RWPE1 (cell line): ENCODE results near the gene ASGR2.
"Not testable (repeated sequence)": the region's sequence is repeated elsewhere in the genome, so short reads cannot be mapped to it uniquely, and the experiment has no call there.

ENCODE experiments used
- CTCF ChIA-PET: fragments of 350-600 bp; sonication (Branson Sonifier 250); formaldehyde crosslinking; extraction: SDS; loops from one replicate; lab custom pipeline; 2021; lab: Yijun Ruan, JAX
- POLR2A ChIA-PET: fragments of 400-600 bp; formaldehyde crosslinking; extraction: SDS; loops from one replicate; lab custom pipeline; 2020; ENCODE audit warnings: antibody characterized with exemption; ENCODE audit not compliant: low non-redundant PET; lab: Yijun Ruan, JAX
- DNase-seq: peaks from one replicate; pipeline ENCODE4 v3.0.0; 2012; ENCODE audit warnings: low spot score
- H3K27ac ChIP-seq: fragments of 450-650 bp; 2 replicates; pipeline ENCODE4 v1.5.1; 2017
- TF ChIP-seq, protein P1 (sequence below): fragments of 450-650 bp; conservative IDR thresholded peaks from 2 replicates; pipeline ENCODE4 v1.5.1; 2017; ENCODE audit warnings: low read depth, mild to moderate bottlenecking

ASGR2 gene

GRCh38 chr17:7098802-7099459 lies 15.7 kb downstream of the ASGR2 start:
- TF ChIP-seq, protein P1, sequence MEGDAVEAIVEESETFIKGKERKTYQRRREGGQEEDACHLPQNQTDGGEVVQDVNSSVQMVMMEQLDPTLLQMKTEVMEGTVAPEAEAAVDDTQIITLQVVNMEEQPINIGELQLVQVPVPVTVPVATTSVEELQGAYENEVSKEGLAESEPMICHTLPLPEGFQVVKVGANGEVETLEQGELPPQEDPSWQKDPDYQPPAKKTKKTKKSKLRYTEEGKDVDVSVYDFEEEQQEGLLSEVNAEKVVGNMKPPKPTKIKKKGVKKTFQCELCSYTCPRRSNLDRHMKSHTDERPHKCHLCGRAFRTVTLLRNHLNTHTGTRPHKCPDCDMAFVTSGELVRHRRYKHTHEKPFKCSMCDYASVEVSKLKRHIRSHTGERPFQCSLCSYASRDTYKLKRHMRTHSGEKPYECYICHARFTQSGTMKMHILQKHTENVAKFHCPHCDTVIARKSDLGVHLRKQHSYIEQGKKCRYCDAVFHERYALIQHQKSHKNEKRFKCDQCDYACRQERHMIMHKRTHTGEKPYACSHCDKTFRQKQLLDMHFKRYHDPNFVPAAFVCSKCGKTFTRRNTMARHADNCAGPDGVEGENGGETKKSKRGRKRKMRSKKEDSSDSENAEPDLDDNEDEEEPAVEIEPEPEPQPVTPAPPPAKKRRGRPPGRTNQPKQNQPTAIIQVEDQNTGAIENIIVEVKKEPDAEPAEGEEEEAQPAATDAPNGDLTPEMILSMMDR, result no peak
- no peak overlapping the region for H3K27ac ChIP-seq
- DNase-seq, result no peak
- ChIA-PET POLR2A (no interaction called here), CTCF (no interaction called here)

DNA sequence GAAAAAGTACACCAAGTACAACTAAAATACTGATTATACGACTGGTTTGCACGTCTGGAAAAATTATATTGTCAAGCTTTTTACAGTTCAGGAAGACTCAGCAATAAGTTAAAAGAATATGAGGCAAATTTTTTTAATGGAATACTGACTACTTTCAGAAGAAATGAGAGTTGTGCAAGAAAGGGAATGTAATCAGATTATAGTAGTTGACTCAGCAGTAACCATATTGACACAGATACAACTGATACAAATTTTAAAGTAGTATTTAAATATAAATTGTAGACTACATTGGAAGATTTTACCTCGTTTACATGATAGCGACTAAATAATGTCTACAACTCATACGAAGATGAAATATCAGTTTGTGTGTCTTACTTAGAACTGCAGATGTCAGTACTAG lies 16.7 kb downstream of the ASGR2 start:
- H3K27ac ChIP-seq, result no peak overlapping the region

DNA sequence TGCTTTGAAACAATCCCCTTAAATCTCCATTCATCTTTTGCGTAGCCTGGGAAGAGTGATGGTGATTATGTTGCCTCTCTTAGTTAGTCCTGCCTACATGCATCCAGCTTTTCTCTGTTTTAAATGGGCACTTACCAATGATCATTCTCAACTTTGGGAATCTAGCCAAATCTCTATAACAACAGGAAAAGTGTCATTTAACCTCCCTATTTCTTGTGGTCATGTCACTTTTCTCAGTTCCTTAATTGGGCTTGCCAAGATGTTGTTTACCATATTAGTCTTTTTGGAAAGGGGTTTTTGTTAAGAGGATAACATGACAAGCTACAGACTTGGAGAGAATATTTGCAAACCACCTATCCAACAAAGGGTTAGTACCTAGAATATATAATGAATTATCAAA lies 19.0 kb downstream of the ASGR2 start:
- no peak for DNase-seq
- ChIA-PET CTCF (interaction anchor here (0.7 kb wide), 1 partner anchor 56 kb away, joined by 3 read pairs; no protein-coding TSS in a partner anchor), POLR2A (no interaction called here)
- H3K27ac ChIP-seq, result no peak overlapping the region
- TF ChIP-seq, protein P1, result no peak

More for the DNA sequence above, 16.7 kb downstream of the ASGR2 start:
- no peak for DNase-seq
- TF ChIP-seq, protein P1, result no peak
- ChIA-PET POLR2A (no interaction called here), CTCF (interaction anchor here (1.2 kb wide), 1 partner anchor 39 kb away, joined by 6 read pairs; no protein-coding TSS in a partner anchor)

- ChIA-PET POLR2A (no interaction called here), CTCF (no interaction called here)
- H3K27ac ChIP-seq, result no peak overlapping the region
- no peak for DNase-seq
- TF ChIP-seq, protein P1, result no peak
These were observed 20.0 kb downstream of the ASGR2 start for GRCh38 chr17:7094652-7095019.

DNA sequence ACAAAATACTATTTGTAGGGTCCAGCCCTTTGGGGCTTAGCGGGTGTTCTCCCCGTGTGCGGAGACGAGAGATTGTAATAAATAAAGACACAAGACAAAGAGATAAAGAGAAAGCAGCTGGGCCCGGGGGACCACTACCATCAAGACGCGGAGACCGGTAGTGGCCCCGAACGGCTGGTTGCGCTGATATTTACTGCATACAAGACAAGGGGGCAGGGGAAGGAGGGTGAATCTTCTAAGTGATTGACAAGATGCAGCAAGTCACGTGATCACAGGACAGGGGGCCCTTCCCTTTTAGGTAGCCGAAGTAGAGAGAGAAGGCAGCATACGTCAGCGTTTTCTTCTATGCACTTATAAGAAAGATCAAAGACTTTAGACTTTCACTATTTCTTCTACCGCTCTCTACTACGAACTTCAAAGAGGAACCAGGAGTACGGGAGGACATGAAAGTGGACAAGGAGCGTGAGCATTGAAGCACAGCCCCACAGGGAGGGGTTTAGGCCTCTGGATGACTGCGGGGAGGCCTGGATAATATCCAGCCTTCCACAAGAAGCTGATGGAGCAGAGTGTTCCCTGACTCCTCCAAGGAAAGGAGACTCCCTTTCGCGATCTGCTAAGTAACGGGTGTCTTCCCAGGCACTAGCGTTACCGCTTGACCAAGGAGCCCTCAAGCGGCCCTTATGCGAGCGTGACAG lies 23.2 kb downstream of the ASGR2 start:
- DNase-seq, CTCF ChIA-PET, POLR2A ChIA-PET, H3K27ac ChIP-seq: not testable (repeated sequence)

- DNase-seq, CTCF ChIA-PET, POLR2A ChIA-PET: not testable (repeated sequence)
- H3K27ac ChIP-seq, result peak overlapping the region; percentile 70; the same call in 1 of the 2 replicates
These were observed 25.1 kb downstream of the ASGR2 start for GRCh38 chr17:7089570-7089969.

DNA sequence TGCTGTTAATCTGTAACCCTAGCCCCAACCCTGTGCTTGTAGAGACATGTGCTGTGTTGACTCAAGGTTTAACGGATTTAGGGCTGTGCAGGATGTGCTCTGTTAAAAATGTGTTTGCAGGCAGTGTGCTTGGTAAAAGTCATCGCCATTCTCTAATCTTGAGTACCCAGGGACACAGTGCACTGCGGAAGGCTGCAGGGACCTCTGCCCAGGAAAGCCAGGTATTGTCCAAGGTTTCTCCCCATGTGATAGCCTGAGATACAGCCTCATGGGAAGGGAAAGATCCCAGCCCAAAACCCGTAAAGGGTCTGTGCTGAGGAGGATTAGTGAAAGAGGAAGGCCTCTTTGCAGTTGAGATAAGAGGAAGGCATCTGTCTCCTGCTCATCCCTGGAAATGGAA lies 26.2 kb downstream of the ASGR2 start:
- POLR2A ChIA-PET, DNase-seq: not testable (repeated sequence)
- CTCF ChIA-PET, result interaction anchor here (0.7 kb wide), 1 partner anchor 36 kb away, joined by 3 read pairs; no protein-coding TSS in a partner anchor
- H3K27ac ChIP-seq, result peak overlapping the region; percentile 70

DNA sequence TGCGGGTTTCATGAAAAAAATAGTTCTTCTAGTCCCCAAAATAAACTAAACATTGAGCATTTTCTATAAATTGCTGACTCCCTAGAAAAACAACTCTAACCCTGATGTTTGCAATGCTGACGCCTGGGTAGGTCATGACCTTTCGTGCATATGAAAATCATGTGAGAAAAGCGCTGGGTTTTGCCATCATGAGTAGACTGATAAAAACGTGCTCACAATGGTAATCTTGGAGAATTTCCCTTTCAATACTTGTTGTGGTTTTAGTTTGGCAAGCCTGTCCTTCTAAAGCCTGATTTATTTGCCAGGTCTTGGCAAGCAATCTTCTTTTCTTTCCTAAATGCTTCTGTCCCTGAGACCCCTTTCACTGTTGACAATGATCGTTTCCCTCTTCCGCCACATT lies 30.5 kb downstream of the ASGR2 start:
- ChIA-PET CTCF (no interaction called here), POLR2A (no interaction called here)
- DNase-seq, result no peak
- H3K27ac ChIP-seq, result no peak overlapping the region
- TF ChIP-seq, protein P1, result no peak
